Adipose tissue (tissue), 3 donors: ENCODE data around the gene ITGA3. TPM values are rescaled to one million over a fixed set of nuclear protein-coding genes. Genes with fewer than 3 reads are reported as not detected.

Experiments
- H3K27ac ChIP-seq: one replicate; pipeline ENCODE4 v1.5.1; 2013; ENCODE audit warnings: low read depth, low read length
- WGBS, 3 donors: extraction: QIAGEN DNeasy Blood & Tissue Kit; methylation state at CpG; one replicate each; pipeline ENCODE4 v1.1.7; 2013; 5-methylcytosine and 5-hydroxymethylcytosine counted together
- polyA plus RNA-seq, 3 donors: library from polyadenylated mRNA; stranded (reverse); fragments of 200-250 nt; gene quantifications; one replicate each; pipeline ENCODE4 v1.2.3, GENCODE V29; 2013
- donor health status: healthy with polysubstance abuse.
- donor health status: Bipolar disorder and iron deficiency.
- donor health status: healthy.

The ITGA3 gene
- 10 to 100 TPM; 13.2 to 19.1 (median 13.4) TPM for polyA plus RNA-seq

DNA sequence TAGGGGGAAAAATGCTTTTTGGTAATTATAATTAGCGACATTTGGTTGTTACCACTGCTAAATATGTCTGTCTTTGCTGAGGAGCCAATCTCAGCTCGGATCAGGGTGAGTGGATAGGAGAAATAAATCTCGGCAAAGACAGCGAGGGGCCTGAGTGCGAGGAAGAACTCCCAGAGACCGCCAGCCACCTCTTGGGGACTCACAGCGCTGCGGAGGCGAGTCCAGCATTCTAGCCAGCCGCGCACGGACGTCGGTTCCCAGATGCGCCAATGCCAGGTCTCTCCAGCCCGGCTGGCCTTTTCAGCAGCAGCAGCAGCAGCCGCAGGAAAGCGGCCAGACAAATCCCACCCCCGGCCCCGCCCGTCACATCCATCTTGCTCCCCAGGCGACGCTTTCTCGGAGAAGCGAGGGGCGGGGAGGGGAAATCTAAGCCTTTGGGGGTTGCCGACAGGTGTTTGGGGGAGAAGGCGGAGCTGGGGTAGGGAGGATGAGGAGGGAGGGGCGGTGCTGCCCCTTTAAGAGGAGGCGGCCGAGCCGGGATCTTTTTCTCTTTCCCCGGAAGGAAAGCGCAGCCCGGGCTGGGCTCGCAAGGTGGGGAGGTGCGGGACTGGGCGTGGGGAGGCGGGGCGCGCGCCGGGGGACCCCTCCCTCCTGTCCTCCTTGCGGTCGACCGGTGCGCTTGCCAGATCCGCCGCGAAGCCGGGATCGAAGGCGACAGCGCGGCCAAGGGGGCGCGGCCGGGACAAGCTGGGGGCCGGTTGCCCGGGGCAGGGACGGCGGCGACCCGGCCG is at the start of gene ITGA3:
Gene ITGA3, plus strand, starts transcription at position 685 of the 791 bp plus-strand sequence. CDS start 330 bp downstream, outside the sequence.
- no peak within 1 kb of the TSS for H3K27ac ChIP-seq
- WGBS, 3 donors, result 0 to 1% (median 1%) methylated on average over 47 to 65 of the region's 65 CpGs

DNA sequence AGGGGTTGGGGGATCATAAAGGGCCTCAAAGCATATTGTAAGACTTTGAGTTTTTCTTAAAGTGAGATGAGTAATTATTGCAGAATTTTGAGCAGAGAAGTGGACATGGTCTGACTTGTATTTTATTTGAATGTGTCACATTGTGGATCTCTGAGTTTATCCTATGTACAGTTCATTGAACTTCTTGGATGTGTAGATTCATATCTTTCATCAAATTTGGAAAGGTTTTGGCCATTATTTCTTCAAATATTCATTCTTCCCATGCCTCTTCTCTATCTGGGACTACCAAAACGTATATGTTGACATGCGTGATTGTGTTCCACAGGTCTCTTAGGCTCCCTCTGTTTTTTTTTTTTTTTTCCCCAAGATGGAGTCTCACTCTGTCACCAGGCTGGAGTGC is 46.6 kb upstream of the ITGA3 start:
- 74 to 93% (median 75%) methylated on average over 2 of the region's 2 CpGs for WGBS, 3 donors

DNA sequence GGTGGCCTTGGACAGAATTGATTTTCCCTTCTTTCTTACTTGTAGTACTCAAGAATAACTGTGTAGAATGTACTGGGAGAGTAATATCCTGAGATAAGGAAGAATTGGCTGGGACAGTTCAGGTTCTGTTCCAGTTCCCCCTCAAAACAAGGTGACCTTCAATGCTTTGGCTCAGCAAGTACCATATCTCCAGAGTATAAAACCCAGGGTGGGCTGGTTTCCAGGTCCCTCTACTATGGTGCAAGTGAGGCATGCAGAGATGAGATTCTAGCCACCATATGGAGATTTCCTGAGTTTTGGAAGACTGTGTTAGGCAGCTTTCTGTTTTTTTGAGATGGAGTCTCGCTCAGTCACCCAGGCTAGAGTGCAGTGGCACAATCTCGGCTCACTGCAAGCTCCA is 42.8 kb upstream of the ITGA3 start:
- 69 to 92% (median 86%) methylated on average over 2 of the region's 2 CpGs for WGBS, 3 donors
- H3K27ac ChIP-seq, result no peak overlapping the region

More for the DNA sequence above, 46.6 kb upstream of the ITGA3 start:
- no peak overlapping the region for H3K27ac ChIP-seq

DNA sequence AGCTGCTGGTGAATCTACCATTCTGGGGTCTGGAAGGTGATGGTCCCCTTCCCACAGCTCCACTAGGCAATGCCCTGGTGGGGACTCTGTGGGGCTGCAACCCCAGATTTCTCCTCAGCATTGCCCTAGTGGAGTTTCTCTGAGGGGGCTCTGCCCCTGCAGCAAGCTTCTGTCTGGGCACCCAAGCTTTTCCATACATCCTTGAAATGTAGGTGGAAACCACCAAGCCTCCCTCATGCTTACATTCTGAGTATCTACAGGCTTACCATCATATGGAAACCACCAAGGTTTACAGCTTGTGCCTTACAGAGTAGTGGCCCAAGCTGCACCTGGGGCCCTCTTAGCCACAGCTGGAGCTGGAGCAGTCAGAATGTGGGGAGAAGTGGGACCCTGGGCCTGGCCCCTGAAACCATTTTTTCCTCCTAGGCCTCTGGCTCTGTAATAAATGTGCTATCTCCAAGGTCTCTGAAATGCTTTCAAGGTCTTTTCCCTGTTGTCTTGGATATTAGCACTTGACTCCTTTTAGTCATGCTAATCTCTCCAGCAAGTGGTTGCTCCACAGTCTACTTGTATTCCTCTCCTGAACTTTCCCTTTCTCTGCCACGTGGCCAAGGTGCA is 41.3 kb upstream of the ITGA3 start:
- WGBS, 3 donors, result 9 to 54% (median 41%) methylated on average over 1 of the region's 1 CpG

DNA sequence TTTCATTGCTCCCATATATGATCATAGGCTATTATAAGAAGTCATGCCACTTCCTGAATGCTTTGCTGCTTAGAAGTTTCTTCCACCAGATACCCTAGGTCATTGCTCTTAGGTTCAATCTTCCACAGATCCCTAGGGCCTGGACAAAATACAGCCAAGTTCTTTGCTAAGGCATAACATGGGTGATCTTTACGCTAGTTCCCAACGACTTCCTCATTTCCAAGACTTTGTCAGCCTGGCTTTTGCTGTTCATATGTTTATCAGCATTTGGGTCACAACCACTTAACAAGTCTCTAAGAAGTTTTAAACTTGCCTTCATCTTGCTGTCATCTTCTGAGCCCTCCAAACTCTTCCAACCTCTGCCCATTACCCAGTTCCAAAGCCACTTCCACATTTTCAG is 40.8 kb upstream of the ITGA3 start:
- H3K27ac ChIP-seq, result no peak overlapping the region
- WGBS, 3 donors, result 80 to 87% (median 80%) methylated on average over 2 of the region's 2 CpGs

More for the DNA sequence above, 41.3 kb upstream of the ITGA3 start:
- no peak overlapping the region for H3K27ac ChIP-seq

DNA sequence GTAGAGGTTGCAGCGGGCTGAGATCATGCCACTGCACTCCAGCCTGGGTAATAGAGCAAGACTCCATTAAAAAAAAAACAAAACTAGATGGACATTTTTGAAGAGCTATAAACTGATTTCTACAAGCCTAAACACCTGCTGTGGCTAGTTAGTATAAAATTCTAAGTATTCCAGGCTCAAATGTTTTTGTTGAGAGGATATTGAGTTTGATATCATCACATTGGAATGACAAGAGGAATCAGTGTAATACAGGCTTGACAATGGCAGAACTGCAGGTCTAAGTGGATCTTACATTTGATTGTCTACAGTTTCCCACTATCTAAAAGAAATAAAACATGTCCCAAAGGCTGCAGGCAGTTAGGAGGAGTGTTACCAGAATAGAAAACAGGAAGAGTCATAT is 37.0 kb upstream of the ITGA3 start:
- no peak overlapping the region for H3K27ac ChIP-seq
- 92 to 96% (median 95%) methylated on average over 1 of the region's 1 CpG for WGBS, 3 donors

DNA sequence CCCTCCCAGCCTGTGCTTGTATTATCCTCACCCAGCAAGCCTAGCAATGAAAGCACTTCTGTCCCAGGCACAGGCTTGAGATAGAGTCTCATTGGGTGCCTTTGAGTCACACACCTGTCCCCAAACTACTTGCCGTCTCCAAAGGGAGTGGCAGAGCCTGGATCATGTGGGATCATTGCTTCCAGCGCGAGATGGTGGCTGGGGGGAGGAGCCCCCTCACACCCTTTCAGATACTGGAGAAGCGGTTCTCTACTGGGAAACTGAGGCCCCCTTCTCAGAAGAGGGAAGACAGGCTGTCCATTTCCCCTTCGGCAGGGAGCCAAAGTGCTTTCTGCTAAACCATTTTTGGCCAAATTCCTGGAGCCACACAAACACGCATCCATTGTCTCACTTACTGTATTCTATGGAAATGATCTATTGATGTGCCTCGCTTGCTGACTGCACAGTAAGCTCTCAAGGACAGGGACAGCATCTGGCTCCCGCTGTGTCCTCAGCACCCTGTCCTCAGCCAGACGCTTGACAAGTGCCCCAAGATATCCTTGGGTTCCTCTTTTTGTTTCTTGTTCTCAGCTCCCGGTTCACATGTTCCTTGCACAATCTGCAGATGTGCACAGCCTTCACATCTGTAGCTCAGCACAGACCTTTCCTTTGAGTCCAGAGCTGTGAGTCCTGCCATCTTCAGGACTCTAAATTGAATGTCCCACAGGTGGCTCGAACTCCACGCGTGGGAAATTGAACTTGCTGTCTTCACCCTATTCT is 34.9 kb upstream of the ITGA3 start:
- no peak overlapping the region for H3K27ac ChIP-seq
- WGBS, 3 donors, result 48 to 63% (median 52%) methylated on average over 13 of the region's 13 CpGs

DNA sequence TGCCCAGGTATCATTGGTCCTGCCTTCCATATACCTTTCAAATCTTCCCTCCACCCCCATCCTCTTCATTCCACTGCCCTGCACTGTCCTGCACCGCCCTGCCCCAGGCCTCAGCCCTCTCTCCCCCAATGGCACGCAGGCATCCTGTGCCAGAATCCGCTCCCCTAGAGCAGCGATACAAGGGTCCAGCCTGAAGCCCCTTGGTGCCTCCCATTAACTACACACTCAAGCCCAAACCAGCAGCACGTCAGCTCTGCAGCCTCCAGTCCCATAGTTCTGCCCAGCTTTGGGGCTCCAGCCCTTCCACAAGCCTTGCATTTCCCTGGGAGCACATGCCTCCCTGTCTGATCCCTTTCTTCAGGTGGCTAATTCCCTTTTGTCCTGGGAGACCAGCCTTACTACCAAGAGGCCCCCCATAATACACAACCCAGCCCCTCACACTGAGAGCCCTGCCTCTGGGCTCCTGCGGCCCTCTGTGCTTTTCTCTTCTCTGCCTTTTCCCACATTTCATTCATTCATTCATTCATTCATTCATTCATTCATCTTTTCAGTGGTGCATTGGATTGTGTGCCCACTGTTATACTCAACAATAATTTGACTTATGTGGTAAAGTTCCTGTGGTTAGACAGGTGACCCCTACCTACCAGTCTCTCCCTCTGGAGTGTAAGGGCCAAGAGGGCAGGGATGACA is 34.1 kb upstream of the ITGA3 start:
- H3K27ac ChIP-seq, result no peak overlapping the region
- WGBS, 3 donors, result 92 to 94% (median 94%) methylated on average over 6 of the region's 6 CpGs

DNA sequence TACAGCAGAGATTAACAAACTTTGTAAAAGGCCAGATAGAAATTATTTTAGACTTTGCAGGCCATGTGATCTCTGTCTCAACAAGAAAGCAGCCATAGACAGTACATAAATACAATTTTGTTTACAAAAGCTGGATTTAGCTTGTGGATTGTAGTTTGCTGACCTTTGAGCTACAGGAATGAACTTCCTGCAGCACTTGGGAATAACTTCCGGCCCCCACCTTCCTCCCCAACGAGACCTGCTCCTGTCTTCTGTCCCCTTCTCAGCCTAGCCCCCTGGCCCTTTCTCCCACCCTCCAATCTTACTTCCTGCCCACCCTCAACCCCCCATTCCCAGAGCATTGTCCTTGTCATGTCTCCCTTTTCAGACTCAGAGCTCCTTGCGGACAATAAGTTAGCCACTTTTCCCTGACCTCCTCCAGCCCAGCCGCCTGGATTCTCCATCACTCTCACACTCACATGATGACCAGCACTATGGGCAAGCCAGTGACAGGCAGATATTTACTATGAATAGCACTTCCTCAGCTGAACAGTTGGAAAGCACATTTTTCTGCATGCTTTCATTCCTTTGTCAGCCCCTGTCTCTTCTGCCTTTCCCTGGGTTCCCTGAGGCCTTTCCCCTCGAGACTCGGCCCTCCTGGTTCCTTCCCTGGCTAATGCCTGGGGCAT is 33.3 kb upstream of the ITGA3 start:
- no peak overlapping the region for H3K27ac ChIP-seq
- 54 to 62% (median 58%) methylated on average over 6 of the region's 6 CpGs for WGBS, 3 donors

DNA sequence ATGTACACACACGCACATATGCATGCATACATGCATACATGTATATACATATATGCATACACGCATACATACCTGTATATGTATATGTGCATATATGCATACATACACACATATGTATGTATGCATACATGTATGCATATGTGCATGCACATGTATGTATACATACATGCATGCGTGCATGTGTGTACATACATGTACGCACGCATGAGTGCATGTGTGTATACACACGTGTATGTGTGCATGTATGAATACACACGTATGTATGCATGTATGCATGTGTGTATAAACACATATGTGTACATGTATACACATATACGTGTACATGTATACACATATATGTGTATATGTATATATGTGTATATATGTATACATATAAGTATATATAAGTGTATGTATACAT is 32.4 kb upstream of the ITGA3 start:
- WGBS, 3 donors, result 63 to 71% (median 63%) methylated on average over 8 of the region's 8 CpGs

DNA sequence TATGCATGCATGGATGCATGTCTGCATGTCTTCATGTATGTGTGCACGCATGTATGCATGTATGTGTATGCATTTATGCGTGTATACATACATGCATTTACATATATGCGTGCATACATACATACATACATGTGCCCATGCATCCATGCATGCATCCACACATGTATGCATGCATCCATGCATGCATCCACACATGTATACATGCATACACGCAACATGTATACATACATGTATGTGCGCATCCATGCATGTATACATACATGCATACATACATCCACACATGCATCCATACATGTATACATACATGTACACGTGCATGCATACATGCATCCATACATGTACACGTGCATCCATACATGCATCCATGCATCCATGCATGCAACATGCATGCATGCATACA is 31.1 kb upstream of the ITGA3 start:
- 43 to 56% (median 49%) methylated on average over 7 of the region's 7 CpGs for WGBS, 3 donors
- no peak overlapping the region for H3K27ac ChIP-seq

More for the DNA sequence above, 32.4 kb upstream of the ITGA3 start:
- no peak overlapping the region for H3K27ac ChIP-seq

DNA sequence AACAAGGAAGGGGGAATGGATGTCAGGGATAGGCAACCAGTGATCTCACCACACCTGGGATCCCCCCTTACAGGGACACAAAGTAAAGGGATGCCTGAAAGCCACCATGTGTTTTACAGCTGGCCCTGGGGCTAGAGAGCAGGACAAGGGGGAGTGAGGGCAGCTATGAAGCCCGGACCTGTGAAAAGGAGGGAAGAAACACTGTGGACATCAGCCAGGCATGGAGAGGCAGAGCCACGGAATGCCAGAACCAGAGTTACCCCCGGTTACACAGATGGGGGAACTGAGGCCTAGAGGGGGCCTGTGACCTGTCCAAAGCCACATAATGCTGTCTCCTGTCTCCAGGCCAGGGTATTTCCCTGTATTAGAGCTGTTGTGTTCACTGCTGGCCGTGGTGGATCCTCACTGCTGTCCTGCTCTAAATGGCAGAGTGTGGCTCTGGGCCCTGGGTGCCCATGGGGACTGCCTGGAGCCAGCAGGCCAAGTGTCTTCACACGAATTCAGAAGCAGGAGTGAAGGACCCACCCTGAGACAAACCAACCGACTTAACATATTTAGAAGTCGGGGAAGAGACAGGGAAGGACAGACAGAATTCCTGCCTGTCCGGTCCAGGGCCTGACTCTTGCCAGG is 29.7 kb upstream of the ITGA3 start:
- H3K27ac ChIP-seq, result no peak overlapping the region
- 63 to 71% (median 67%) methylated on average over 8 of the region's 8 CpGs for WGBS, 3 donors

DNA sequence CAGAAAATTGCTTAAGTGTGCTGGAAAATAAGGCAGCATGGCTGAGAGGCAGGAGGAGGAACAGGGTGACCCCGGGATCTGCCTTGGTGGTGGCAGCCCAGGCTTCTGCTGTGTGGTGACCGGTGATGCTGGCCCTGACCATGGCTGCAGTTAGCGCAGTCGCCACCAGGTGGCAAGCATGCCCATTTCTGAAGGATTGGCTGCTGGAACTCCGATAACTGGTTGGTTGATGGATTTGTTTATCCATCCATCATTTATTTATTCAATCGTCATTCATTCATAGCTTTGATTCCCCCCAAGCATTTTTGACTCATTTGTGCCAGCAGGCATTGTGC is 29.1 kb upstream of the ITGA3 start:
- WGBS, 3 donors, result 0 to 3% (median 2%) methylated on average over 6 of the region's 6 CpGs
- no peak overlapping the region for H3K27ac ChIP-seq

DNA sequence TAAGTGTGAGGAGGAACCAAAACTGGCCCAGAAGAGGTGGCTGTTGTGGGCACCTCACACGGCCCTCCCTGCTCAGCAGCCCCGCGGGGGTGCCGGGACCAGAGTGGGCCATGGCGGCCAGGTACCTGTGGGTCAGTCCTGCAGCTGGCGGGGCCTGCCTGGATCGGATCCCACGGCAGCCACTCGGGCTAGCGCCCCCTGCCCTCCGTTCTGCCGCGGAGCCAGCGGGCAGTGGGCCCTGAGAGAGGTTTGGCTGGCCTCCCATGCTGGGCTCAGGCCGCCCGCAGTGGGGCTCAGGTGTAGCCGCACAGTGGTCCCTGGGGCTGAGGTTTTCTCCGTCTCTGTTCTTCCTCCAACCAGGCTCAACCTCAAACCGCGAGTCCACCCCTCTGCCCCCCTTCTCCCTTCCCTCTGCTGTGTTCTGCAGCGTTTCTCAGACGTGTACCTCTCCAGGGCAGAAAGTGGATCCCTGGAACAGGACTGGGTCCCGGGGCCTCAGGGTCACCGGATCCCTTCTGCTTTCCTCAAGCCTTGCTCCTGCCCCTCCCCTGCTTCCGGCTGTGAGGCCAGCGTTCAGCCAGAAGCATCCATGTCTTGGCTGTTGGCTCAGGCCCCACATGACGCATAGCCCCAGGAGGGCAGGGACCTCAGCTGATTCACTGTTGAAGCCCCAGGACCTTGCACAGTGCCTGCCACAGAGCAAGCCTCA is 28.6 kb upstream of the ITGA3 start:
- 1 to 10% (median 2%) methylated on average over 23 to 27 of the region's 27 CpGs for WGBS, 3 donors
- H3K27ac ChIP-seq, result no peak overlapping the region

DNA sequence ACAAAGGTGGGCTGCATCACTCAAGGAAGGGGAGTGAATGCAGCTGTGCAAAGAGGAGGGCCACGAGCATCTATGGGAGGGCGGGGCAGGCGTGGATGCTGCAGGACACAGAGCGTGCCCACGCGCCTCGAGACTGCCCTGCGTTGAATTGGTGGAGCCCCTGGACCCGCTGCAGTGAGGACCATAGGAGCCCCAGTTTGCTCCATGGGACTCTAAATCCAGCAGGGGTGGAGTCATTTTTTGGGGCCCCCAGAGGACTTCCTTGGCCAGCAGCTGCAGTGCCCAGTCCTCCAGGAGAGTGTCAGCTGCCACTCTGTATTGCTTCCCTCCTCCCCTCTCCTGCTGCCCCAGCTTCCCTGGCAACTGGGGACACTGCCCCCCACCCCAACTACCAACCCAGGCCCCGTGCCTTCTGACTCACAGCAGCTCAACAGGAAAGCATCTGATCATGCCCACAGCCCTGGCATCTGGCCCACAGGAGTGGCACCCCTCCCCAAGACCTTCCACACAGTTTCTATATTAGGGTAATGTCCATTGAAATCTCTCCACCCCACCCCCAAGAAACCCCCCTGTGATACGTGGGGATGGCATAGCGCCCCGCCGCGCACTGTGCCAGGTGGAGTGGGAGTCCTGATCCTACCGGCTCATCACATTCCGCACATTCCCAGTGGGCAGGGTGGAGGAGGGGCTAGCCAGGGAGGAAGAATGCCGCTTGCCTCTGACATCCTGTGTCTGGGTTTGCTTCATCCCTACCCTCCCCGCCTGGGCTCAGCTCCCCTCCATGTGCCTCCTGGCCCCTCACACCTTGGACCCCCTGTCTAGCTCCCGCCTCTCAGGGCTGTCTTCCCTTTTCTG is 27.8 kb upstream of the ITGA3 start:
- 38 to 61% (median 52%) methylated on average over 19 to 20 of the region's 20 CpGs for WGBS, 3 donors
- no peak overlapping the region for H3K27ac ChIP-seq

DNA sequence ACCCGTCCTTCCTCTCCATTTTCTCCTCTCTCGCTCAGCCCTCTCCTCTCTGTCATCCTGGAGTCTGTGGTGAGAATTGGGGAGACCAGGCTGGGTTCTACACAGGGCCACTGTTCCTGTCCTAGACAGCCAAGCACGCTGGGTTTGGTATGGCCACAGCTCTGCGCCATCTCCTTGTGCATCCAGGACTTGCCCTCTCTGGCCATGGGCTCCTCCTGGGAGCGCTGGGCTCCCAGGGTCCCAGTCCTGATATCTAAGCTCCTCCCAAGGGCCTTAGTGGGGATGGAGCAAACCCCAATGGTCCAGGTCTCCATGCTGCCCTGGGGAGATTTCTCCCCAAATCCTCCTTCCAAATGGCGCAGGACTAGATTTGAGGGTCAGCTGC is 27.2 kb upstream of the ITGA3 start:
- H3K27ac ChIP-seq, result no peak overlapping the region
- WGBS, 3 donors, result 75 to 83% (median 81%) methylated on average over 6 of the region's 6 CpGs
